ENCODE results near the gene TRAF3. TPM values are rescaled to one million over a fixed set of nuclear protein-coding genes. Genes with fewer than 3 reads are reported as not detected.

The TRAF3 gene
- total RNA-seq, 1 experiment from 2014 or later: 49.3 TPM

- ChIA-PET CTCF (no interaction called here), POLR2A (ENCODE audit: low non-redundant PET) (no interaction called here)
- no peak overlapping the region for H3K4me3 ChIP-seq (ENCODE audit: low read depth, low read length, poor library complexity, severe bottlenecking)
- H3K27ac ChIP-seq (ENCODE audit: low read depth, low read length, poor library complexity, severe bottlenecking): peak overlapping the region; percentile 61
- DNase-seq (ENCODE audit: low spot score): no peak
- no peaks in the 10 kb centered on the region for H3K27me3 ChIP-seq (replicated peaks; ENCODE audit: insufficient read depth, low read depth, low read length, poor library complexity)
- no peak for TF ChIP-seq CTCF (conservative IDR thresholded peaks at IDR 0.05; ENCODE audit: low read depth, low read length)
- TF ChIP-seq EZH2 (IDR thresholded peaks at IDR 0.05; ENCODE audit: borderline replicate concordance, low read depth, low read length, poor library complexity, severe bottlenecking): no peak
- peaks cover 63% of the 10 kb centered on the region for H3K36me3 ChIP-seq (ENCODE audit: insufficient read depth, low read length, poor library complexity, severe bottlenecking)
- no peaks in the 10 kb centered on the region for H3K9me3 ChIP-seq (ENCODE audit: low read depth, low read length, poor library complexity, severe bottlenecking)
- peaks cover 20% of the 10 kb centered on the region for H3K4me1 ChIP-seq (ENCODE audit: insufficient read depth, low read length, poor library complexity, severe bottlenecking)
- intact Hi-C loops (cut with micrococcal nuclease; ENCODE audit: unreplicated experiment): no loop called here
- no TSS peak for BruUV-seq (replicated peaks)
These were observed 173.8 kb downstream of the TRAF3 start for GRCh38 chr14:102951034-102951433.

GRCh38 chr14:102951799-102952198 lies 174.6 kb downstream of the TRAF3 start:
- peaks cover 58% of the 10 kb centered on the region for H3K36me3 ChIP-seq (ENCODE audit: insufficient read depth, low read length, poor library complexity, severe bottlenecking)
- peak overlapping the region; percentile 61 for H3K27ac ChIP-seq (ENCODE audit: low read depth, low read length, poor library complexity, severe bottlenecking)
- intact Hi-C loops (cut with micrococcal nuclease; ENCODE audit: unreplicated experiment): no loop called here
- TF ChIP-seq CTCF (conservative IDR thresholded peaks at IDR 0.05; ENCODE audit: low read depth, low read length): no peak
- H3K4me1 ChIP-seq (ENCODE audit: insufficient read depth, low read length, poor library complexity, severe bottlenecking): peaks cover 16% of the 10 kb centered on the region
- POLR2A ChIA-PET (ENCODE audit: low non-redundant PET): no interaction called here
- no peaks in the 10 kb centered on the region for H3K27me3 ChIP-seq (replicated peaks; ENCODE audit: insufficient read depth, low read depth, low read length, poor library complexity)
- no TSS peak for BruUV-seq (replicated peaks)
- DNase-seq (ENCODE audit: low spot score): peak; percentile 78
- CTCF ChIA-PET: interaction anchor here (0.7 kb wide), 1 partner anchor 49 kb away, joined by 3 read pairs; no protein-coding TSS in a partner anchor
- H3K9me3 ChIP-seq (ENCODE audit: low read depth, low read length, poor library complexity, severe bottlenecking): no peaks in the 10 kb centered on the region
- H3K4me3 ChIP-seq (ENCODE audit: low read depth, low read length, poor library complexity, severe bottlenecking): no peak overlapping the region

- CTCF ChIA-PET: interaction anchor here (0.7 kb wide), 1 partner anchor 48 kb away, joined by 3 read pairs; no protein-coding TSS in a partner anchor
- Histone ChIP-seq H3K4me3 (ENCODE audit: low read depth, low read length, poor library complexity, severe bottlenecking) (no peak overlapping the region), H3K4me1 (ENCODE audit: insufficient read depth, low read length, poor library complexity, severe bottlenecking) (peaks cover 11% of the 10 kb centered on the region), H3K27me3 (replicated peaks; ENCODE audit: insufficient read depth, low read depth, low read length, poor library complexity) (no peaks in the 10 kb centered on the region), H3K36me3 (ENCODE audit: insufficient read depth, low read length, poor library complexity, severe bottlenecking) (peaks cover 56% of the 10 kb centered on the region), H3K27ac (ENCODE audit: low read depth, low read length, poor library complexity, severe bottlenecking) (peak overlapping the region; percentile 61), H3K9me3 (ENCODE audit: low read depth, low read length, poor library complexity, severe bottlenecking) (no peaks in the 10 kb centered on the region)
- intact Hi-C loops (cut with micrococcal nuclease; ENCODE audit: unreplicated experiment): no loop called here
- no TSS peak for BruUV-seq (replicated peaks)
- POLR2A ChIA-PET (ENCODE audit: low non-redundant PET): no interaction called here
- no peak for DNase-seq (ENCODE audit: low spot score)
- no peak for TF ChIP-seq CTCF (conservative IDR thresholded peaks at IDR 0.05; ENCODE audit: low read depth, low read length)
These were observed 175.0 kb downstream of the TRAF3 start for GRCh38 chr14:102952276-102952675.

All from A673 (cell line).